ENCODE measurements around the gene BPGM. TPM values are rescaled to one million over a fixed set of nuclear protein-coding genes. Genes with fewer than 3 reads are reported as not detected.

The BPGM gene
- total and polyA plus RNA-seq, 9 donors: 17.2 to 36.8 (median 26.8) TPM

GRCh38 chr7:134724606-134725005, 78.0 kb downstream of the BPGM start:
- Histone ChIP-seq H3K27me3 (ENCODE audit: control insufficient read depth, insufficient read depth, low read length) (no peaks in the 10 kb centered on the region), H3K36me3 (ENCODE audit: control insufficient read depth, insufficient read depth, low read length) (no peaks in the 10 kb centered on the region), H3K27ac (ENCODE audit: low read length) (no peak overlapping the region), H3K9me3 (replicated peaks; ENCODE audit: control insufficient read depth, low read depth, low read length) (no peaks in the 10 kb centered on the region), H3K4me1 (ENCODE audit: control insufficient read depth, insufficient read depth, low read length) (peaks cover 12% of the 10 kb centered on the region), H3K4me3 (ENCODE audit: low read length) (no peak overlapping the region)
- no CpG with 5 or more reads among the region's 2 CpGs for WGBS (ENCODE audit: insufficient coverage)
- DNase-seq: no peak

DNA sequence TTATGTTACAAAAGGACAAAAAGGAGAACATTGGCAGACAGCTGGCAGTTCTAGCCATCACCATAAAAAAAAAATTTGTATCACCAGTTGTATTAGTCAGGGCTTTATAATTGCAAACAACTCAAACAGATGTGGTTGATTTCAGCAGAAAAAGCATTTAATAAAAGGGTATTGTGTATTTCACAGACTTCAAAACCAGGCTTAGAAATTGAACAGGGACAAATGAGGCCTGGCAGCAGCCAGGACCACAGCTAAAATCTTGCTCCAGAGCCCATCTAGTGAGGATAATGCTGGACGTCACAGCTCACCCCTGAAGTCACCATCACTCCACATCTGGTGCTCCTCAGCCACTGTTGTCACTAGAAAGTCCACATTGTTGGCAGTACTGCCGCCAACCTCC, 79.9 kb downstream of the BPGM start:
- Histone ChIP-seq H3K9me3 (replicated peaks; ENCODE audit: control insufficient read depth, low read depth, low read length) (no peaks in the 10 kb centered on the region), H3K27ac (ENCODE audit: low read length) (no peak overlapping the region), H3K4me3 (ENCODE audit: low read length) (no peak overlapping the region), H3K4me1 (ENCODE audit: control insufficient read depth, insufficient read depth, low read length) (peaks cover 5% of the 10 kb centered on the region), H3K27me3 (ENCODE audit: control insufficient read depth, insufficient read depth, low read length) (no peaks in the 10 kb centered on the region), H3K36me3 (ENCODE audit: control insufficient read depth, insufficient read depth, low read length) (no peaks in the 10 kb centered on the region)
- no peak for DNase-seq
- 67% methylated on average over 2 of the region's 2 CpGs for WGBS (ENCODE audit: insufficient coverage)

GRCh38 chr7:134727711-134728110, 81.1 kb downstream of the BPGM start:
- no peaks in the 10 kb centered on the region for H3K27me3 ChIP-seq (ENCODE audit: control insufficient read depth, insufficient read depth, low read length)

More at GRCh38 chr7:134727711-134728110, 81.1 kb downstream of the BPGM start:
- Histone ChIP-seq H3K36me3 (ENCODE audit: control insufficient read depth, insufficient read depth, low read length) (no peaks in the 10 kb centered on the region), H3K4me1 (ENCODE audit: control insufficient read depth, insufficient read depth, low read length) (peaks cover 5% of the 10 kb centered on the region), H3K27ac (ENCODE audit: low read length) (no peak overlapping the region), H3K9me3 (replicated peaks; ENCODE audit: control insufficient read depth, low read depth, low read length) (no peaks in the 10 kb centered on the region), H3K4me3 (ENCODE audit: low read length) (no peak overlapping the region)
- 100% methylated on average over 1 of the region's 3 CpGs for WGBS (ENCODE audit: insufficient coverage)
- DNase-seq: no peak

Other genes with a start within 250 kb of the BPGM start
- 44.8 TPM for gene AKR1B1, start 187.8 kb upstream of the BPGM start, total RNA-seq
- 100 to 1,000 TPM in 7 of 8 donors, 10 to 100 TPM in 1; 94.3 to 136 (median 117) TPM for gene AKR1B1, start 187.8 kb upstream of the BPGM start, polyA plus RNA-seq (ENCODE audit: insufficient read depth in 1 of 8, insufficient read length in 8 of 8, low replicate concordance in 1 of 8)
- gene AKR1B10, start 119.3 kb upstream of the BPGM start, total RNA-seq: 0.31 TPM
- 1 to 10 TPM in 1 of 8 donors, under 1 TPM in 7; 0.25 to 2.8 (median 0.41) TPM for gene AKR1B10, start 119.3 kb upstream of the BPGM start, polyA plus RNA-seq (ENCODE audit: insufficient read depth in 1 of 8, insufficient read length in 8 of 8, low replicate concordance in 1 of 8)
- gene AKR1B15, start 97.7 kb upstream of the BPGM start, total RNA-seq: 0.31 TPM
- under 1 TPM in 7 of 8 donors, not detected in 1; 0.14 to 0.63 (median 0.26) TPM for gene AKR1B15, start 97.7 kb upstream of the BPGM start, polyA plus RNA-seq (ENCODE audit: insufficient read depth in 1 of 8, insufficient read length in 8 of 8, low replicate concordance in 1 of 8)
- gene CALD1, start 132.8 kb downstream of the BPGM start, total RNA-seq: 79.3 TPM
- 100 to 1,000 TPM in 7 of 8 donors, 10 to 100 TPM in 1; 98.0 to 209 (median 131) TPM for gene CALD1, start 132.8 kb downstream of the BPGM start, polyA plus RNA-seq (ENCODE audit: insufficient read depth in 1 of 8, insufficient read length in 8 of 8, low replicate concordance in 1 of 8)